Hippocampal formation (tissue), 2 donors: ENCODE data around the gene IGFLR1.
"Not testable (repeated sequence)": the region's sequence is repeated elsewhere in the genome, so short reads cannot be mapped to it uniquely, and the experiment has no call there.

Experiments used
- DNase-seq, 2 donors: peaks; one replicate each; lab custom pipeline; 2025; lab: John Stamatoyannopoulos, UW

IGFLR1 gene

GRCh38 chr19:35777086-35777841 lies 35.0 kb upstream of the IGFLR1 start:
- DNase-seq, result peak; percentile 12 to 36

DNA sequence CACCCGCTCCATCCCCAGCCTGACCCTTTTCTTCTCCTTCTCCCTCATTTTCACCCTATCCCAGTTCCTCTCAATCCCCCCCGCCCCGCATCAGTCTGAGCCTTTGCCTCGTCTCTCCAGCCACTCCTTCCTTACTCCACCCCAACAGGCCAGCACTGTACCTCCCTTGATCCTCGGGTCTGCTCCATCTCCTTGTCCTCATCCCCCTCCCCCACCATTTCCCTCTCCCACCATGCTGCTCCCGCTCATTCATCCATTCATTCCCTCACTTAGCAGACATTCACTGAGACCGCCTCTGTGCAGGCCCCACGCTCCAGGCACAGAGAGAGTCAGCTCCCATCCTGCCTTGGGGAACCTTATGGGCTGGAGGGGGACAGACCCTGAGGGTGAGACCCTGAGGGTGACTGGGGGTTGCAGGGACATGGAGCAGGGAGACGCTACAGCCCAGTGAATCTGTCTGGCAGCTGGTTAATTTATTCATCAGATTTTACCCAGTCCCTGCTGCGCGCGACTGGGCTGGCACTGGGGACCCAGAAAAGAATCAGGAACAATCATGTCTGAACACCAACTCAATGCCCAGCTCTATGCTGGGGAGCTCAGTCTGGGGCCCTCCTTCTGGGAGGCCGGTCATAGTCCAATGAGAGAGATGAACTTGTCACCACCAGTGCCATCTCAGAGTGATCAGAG lies 34.0 kb upstream of the IGFLR1 start:
- DNase-seq, result peak in 1 of 2 donors; percentile 8

DNA sequence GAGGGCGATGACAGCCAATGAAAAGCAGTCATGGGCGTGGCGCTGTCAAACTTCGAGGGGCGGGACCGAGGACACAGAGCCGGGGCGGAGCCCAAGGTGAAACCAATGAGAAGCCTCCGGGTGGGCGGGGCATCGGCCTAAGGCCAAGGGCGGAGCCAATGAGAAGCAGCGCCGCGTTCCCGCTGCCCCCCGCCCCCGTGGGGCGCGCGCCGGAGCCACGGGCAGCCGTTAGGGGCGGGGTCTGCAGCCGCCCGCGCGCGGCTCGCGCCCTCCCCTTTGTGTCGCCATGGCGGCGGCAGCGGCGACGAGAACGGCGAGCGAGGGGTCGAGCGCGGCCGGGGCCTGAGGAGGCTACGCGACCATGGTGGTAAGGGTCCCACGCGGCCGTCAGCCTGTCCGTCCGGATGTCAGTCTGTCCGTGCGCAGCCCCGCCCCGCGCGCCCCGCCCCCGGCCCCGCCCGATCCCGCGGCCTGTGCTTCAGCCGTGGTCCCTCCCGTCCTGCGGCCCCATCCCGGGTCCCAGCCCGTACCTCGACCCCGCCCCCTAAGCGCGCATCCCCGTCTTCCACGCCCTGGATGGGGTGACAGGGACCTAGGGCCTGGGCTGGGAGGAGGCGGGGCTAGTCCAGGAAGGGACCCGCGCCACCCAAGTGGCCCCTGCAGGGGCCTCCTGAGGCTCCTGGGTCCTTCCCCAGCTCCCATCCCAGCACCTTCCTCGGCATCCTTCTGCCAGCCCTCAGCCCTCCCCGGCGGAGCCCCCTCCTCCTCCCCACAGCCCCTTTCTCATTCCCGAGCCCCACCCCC lies 33.2 kb upstream of the IGFLR1 start, which contains the start of gene ARHGAP33:
ARHGAP33 (plus strand) TSS at position 267 of the 804 bp plus-strand sequence; CDS start at position 362, 95 bp downstream.
- DNase-seq, result peak; percentile 95 to 97

- DNase-seq, result no peak
Observed at GRCh38 chr19:35775046-35775297, 32.7 kb upstream of the IGFLR1 start.

DNA sequence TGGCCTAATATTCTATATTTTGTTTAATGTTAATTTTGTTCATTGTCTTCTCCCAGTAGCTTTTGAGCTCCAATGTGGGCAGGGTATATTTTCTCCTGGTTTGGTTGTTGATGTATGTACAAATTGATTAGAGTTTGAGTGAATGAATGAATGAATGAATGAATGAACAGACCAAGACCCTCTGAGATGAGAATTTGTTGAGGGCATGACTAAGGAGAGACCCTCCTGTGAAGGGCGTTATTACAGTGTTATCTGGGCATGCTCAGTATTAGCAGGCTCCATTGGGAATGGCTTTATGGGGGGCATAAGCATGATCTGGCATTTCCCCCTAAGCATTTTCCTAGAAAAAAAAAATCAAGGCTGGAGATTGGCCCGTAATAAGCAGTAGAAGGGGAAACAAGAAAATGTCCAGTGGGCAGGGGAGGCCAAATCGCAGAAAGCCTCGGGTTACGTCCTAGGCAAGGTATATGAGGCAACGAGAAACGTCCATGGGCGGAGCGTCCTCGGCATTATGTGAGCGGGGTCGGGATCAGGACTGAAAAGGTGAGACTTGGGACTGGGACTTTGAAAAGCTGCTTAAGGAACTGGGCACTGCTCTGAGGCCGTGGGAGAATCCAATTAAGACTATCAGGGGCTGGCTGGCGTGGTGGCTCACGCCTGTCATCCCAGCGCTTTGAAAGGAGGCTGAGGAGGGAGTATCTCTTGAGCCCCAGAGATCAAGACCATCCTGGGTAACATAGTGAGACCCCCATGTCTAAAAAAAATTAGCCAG lies 32.2 kb upstream of the IGFLR1 start:
- no peak for DNase-seq

DNA sequence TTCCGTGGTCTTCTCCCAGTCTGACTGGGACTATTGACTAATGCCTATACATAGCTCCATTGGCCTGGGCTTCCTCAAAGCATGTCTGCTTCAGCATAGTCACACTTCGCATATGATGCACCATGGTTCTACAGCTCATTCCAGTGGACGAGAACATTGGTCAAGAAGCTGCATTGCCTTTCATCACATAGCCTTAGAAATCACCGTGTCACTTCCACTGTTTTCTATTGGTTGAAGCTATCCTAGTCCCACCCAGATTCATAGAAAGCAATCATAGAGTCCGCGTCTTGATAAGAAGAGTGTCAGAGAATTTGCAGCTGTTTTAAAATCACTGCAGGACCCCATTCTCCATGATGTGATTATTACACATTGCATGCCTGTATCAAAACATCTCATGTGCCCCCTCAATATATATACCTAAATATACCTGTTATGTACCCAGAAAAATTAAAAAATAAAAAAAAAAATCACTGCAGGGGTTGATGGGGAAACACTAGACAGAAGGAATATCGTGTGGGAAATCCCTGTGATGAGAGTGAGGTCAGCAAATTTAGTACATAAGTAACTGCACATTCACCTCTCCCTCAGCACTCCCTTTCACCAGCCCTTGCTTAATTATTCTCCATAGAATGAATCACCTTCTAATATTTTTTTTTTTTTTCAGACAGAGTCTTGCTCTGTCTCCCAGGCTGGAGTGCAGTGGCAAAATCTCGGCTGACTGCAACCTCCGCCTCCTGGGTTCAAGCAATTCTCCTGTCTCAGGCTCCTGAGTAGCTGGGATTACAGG lies 31.0 kb upstream of the IGFLR1 start:
- no peak for DNase-seq

DNA sequence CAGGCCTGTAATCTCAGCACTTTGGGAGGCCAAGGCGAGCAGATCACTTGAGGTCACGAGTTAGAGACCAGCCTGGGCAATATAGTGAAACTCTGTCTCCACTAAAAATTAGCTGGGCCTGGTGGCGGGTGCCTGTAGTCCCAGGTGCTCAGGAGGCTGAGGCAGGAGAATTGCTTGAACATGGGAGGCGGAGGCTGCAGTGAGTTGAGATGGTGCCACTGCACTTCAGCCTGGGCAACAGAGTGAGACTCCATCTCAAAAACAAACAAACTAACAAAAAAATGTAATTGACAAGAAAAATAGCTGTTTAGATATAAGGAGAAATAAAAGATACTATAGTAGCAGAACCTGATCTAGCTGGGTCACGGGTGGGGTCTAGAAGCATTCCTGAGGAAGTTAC lies 30.1 kb upstream of the IGFLR1 start:
- not testable (repeated sequence) for DNase-seq

DNA sequence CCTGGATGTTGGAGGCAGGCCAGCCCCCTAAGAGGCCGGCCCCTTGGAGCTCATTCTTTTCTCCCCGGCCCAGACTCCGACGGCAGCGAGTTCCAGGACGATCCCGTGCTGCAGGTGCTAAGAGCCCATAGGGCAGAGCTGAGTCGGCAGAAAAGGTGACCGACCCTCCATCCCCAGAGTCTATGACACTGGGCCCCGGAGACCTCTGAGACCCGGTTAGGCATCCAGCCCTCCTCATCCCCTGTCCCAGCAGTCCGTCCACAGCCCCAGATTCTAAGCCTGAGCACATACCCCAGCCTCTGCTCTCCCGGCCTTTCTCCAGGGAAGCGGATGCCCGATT lies 25.8 kb upstream of the IGFLR1 start:
- no peak for DNase-seq

DNA sequence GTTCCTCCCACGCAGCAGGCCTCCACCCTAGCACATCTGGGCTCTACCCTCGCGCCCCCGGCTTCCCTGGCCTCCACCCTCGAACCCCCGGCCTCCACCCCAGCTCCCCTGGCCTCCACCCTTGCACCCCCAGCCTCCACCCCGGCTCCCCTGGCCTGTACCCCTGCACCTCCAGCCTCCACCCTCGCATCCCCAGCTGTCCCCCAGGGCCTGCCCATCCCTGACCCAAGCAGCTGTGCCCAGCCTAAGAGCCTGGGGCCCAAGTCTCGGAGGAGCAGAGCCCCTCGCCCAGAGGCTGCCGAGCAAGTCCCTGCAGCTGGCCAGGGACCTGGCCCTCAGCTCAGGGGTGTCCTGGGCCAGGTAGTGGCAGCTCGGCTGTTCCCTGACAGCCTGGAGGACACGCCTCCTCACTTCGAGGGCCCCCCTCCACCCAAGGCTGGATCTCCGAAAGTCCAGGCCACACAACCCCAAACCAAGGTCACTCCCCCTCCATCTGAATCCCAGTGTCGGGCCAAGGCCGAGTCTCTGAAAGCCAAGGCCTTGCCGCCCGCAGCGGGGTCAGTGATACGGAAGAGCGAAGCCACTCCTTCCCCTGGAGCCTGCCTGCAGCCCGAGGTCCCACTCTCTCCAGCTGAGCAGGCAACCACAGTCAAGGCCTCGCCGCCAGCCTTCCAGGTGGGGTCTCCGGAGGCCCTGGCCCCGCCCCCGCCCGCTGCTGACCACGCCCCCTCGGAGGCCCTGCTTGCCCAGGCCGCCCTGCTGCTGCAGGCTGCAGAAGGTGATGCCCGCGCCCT lies 25.2 kb upstream of the IGFLR1 start:
- DNase-seq, result no peak

DNA sequence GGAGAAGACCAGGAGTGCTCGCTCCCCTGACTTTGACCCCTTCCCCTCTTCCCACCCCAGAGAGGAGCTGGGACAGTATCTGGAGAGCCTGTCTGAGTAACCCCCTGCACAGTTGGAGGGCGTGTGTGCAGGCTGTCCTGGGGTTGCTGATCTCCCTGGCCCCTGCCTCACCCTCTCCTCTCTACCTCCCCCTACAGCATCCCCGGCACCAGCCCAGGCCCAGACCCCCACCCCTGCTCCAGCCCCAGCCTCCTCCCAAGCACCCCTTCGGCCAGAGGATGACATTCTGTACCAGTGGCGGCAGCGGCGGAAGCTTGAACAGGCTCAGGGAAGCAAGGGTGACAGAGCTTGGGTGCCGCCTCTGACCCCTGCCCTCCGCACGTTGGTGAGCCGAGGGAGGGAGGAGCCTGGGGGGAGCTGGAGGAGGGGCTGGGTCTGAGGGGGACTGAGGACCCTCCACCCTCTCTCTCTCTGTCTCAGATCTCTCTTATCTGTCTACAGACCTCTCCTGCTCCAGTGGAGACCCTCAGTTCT lies 24.4 kb upstream of the IGFLR1 start:
- no peak for DNase-seq

DNA sequence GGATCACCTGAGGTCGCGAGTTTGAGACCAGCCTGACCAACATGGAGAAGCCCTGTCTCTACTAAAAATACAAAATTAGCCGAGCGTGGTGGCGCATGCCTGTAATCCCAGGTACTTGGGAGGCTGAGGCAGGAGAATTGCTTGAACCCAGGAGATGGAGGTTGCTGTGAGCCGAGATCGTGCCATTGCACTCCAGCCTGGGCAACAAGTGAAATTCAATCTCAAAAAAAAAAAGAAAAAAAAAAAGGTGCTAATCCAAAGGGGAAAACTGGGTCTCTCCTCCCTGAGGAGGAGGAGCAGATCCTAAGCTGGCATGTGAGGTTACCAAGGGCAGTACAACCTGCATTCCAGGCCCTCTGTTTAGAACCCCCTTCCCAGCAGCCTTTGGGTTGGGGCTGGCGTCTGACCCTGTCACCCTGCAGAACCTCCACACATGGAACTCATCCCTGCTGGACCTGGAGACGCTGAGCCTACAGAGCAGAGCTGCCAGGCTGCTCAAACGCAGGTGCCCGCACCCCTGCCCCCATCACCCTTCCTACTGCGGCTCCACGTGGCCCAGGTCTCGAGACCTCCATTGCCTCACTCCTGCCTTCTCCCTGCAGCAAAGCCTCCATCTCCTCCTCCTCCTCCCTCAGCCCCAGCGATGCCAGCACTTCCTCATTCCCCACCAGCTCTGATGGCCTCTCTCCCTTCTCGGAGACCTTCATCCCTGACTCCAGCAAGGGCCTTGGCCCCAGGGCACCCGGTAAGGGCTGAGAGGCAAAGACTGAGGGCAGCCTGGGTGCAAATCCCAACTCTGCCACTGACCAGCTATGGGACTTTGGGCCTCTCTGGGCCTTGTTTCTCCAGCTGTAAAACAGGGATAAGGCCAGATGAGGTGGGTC lies 22.4 kb upstream of the IGFLR1 start:
- no peak for DNase-seq

- no peak for DNase-seq
Observed at GRCh38 chr19:35760711-35761349, 18.6 kb upstream of the IGFLR1 start.

DNA sequence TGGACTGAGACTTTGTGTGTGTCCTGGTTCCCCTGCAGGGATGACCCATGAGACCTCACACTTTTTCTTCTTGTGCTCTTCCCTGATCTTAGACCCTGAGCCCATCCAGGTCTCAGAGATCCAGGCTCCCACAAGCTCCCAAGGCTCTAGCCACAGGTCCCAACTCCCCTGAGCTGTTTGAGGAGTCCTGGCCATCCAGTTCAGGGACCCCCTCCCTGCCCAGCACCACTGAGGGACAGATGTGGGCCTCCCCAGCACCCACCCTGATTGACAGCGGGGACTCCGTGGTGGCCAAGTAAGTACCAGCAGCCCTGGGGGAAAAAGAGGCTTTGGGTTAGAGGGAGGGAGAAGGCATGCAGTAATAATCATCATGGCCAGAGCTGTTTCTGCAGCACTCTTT lies 17.4 kb upstream of the IGFLR1 start:
- DNase-seq, result no peak

DNA sequence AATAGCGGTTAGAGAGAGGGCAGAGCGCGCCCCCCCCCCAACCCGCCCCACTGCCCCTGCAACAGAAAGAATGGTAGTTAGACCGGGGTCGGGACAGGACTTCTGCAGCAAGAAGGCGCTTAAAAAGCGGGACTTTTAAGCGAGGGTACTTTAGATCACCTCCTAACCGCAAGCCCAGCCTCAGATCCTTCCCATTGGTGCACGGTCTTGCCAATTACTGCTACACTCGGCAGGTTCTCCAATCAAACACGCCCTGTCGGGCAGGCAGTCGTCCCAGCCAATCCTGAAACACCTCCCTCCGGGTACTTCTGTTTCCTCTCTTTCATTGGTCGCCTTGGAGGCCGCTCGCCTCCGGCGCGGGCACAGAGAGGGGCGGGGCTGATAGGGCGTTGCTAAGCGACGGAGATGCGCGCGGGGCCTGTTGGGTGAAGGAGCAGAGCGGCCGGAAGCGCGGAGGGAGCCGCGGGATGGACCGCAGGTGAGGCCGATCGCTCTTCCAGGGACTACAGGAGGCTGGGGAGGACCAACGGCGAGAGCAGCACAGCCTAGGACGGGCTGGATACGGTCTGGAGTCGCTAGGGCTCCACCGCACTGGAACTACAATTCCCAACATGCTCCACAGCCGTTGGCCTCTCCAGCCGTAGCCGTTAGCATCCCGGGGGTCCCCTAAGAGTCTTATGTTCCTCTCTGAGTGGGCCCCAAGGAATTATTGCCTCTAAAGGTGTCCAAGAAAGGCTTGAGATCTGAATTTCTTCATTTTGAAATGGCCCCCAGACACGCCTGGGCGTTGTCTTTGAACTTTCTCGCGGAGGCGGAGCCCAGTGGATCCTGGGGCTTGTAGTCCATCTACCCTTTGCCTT lies 15.7 kb upstream of the IGFLR1 start, which contains the start of gene PROSER3:
PROSER3 (plus strand) TSS at position 428 of the 860 bp plus-strand sequence; CDS start at position 468, 40 bp downstream.
- DNase-seq, result peak; percentile 99

DNA sequence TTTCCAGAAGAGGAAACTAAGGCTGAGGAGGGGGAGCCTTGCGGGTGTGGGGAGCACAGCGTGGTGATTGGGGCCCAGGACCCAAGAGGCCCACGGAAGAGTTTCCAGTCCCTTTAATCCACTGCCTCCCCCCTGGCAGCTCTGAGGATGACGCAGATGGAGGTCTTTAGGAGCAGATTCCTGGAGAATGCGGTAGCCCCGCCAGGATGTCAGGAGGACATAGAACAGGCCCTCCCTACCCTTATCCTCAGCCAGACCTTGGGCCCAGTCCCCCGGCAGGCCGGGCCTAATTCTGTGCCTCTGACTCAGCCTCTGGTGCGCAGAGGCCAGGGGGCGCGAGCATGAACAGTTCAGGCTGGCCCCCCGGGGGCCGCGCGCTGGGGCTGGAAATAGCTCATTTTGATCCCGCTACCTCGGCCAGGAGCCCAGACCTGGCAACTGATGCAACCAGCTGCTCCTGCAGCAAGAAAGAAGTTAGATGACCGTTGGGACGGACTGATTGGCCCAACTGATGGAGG lies 15.0 kb upstream of the IGFLR1 start:
- DNase-seq, result peak in 1 of 2 donors; percentile 66

GRCh38 chr19:35756377-35757230 lies 14.4 kb upstream of the IGFLR1 start, which contains the start of gene HSPB6:
Gene HSPB6, minus strand, starts transcription at chr19:35757029. Its CDS starts 21 bp downstream, at chr19:35757008.
- DNase-seq, result peak in 1 of 2 donors; percentile 35
